Osteocyte (in vitro differentiated cells): ENCODE data around the gene PDK4. TPM values are rescaled to one million over a fixed set of nuclear protein-coding genes. Genes with fewer than 3 reads are reported as not detected.

Experiments
- DNase-seq: peaks from one replicate; pipeline ENCODE4 v3.0.0; 2021; ENCODE audit warnings: mixed read lengths; ENCODE audit not compliant: unreplicated experiment; ENCODE audit errors: extremely low spot score
- H3K27ac Mint-ChIP-seq: one replicate; pipeline ENCODE4 v1.8.0; 2021; ENCODE audit warnings: mild to moderate bottlenecking, mixed read lengths; ENCODE audit not compliant: unreplicated experiment
- H3K27me3 Mint-ChIP-seq: one replicate; pipeline ENCODE4 v1.8.0; 2021; ENCODE audit warnings: mixed read lengths; ENCODE audit not compliant: unreplicated experiment
- H3K36me3 Mint-ChIP-seq: one replicate; pipeline ENCODE4 v1.8.0; 2021; ENCODE audit warnings: mixed read lengths; ENCODE audit not compliant: unreplicated experiment
- H3K4me1 Mint-ChIP-seq: one replicate; pipeline ENCODE4 v1.8.0; 2021; ENCODE audit warnings: mixed read lengths; ENCODE audit not compliant: unreplicated experiment
- H3K4me3 Mint-ChIP-seq: one replicate; pipeline ENCODE4 v1.8.0; 2021; ENCODE audit warnings: mild to moderate bottlenecking, moderate library complexity, mixed read lengths; ENCODE audit not compliant: unreplicated experiment
- H3K9me3 Mint-ChIP-seq: one replicate; pipeline ENCODE4 v1.8.0; 2021; ENCODE audit warnings: mixed read lengths; ENCODE audit not compliant: unreplicated experiment
- total RNA-seq: library from RNA; stranded (reverse); gene quantifications from 2 replicates; pipeline ENCODE4 v1.2.1, GENCODE V29; 2021
- TF ChIP-seq, protein P1 (sequence below): fragments of 200-600 bp; sonication (generic); IDR thresholded peaks from 2 replicates; pipeline ENCODE4 v1.5.0; 2021; ENCODE audit warnings: antibody characterized with exemption, mild to moderate bottlenecking, moderate library complexity

PDK4 gene
- total RNA-seq, 1 donor from 2014 or later: 0.56 TPM

DNA sequence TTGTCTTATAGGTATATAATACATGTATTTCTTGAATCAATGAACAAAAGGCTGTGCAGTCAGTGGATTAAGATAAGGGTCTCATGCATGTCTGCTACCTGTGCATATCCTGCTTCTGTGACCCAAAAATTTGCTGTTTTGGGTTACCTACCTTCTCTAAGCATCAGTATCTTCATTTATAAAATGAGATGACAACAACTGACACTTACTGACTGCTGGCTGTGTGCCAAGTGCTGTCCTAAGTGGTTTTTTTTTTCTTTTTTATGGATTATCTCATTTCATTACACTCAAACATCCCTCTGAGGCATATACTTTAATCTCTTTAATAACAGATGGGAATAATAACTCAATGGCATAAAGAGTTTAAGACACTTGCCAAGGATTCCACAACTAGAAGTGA lies 2.1 kb downstream of the PDK4 start:
- Mint-ChIP-seq H3K36me3 (no peaks in the 10 kb centered on the region), H3K9me3 (no peaks in the 10 kb centered on the region), H3K27me3 (peaks cover 23% of the 10 kb centered on the region), H3K4me1 (peaks cover 15% of the 10 kb centered on the region), H3K4me3 (no peak overlapping the region), H3K27ac (no peak overlapping the region)
- TF ChIP-seq, protein P1, sequence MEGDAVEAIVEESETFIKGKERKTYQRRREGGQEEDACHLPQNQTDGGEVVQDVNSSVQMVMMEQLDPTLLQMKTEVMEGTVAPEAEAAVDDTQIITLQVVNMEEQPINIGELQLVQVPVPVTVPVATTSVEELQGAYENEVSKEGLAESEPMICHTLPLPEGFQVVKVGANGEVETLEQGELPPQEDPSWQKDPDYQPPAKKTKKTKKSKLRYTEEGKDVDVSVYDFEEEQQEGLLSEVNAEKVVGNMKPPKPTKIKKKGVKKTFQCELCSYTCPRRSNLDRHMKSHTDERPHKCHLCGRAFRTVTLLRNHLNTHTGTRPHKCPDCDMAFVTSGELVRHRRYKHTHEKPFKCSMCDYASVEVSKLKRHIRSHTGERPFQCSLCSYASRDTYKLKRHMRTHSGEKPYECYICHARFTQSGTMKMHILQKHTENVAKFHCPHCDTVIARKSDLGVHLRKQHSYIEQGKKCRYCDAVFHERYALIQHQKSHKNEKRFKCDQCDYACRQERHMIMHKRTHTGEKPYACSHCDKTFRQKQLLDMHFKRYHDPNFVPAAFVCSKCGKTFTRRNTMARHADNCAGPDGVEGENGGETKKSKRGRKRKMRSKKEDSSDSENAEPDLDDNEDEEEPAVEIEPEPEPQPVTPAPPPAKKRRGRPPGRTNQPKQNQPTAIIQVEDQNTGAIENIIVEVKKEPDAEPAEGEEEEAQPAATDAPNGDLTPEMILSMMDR: no peak
- no peak for DNase-seq

DNA sequence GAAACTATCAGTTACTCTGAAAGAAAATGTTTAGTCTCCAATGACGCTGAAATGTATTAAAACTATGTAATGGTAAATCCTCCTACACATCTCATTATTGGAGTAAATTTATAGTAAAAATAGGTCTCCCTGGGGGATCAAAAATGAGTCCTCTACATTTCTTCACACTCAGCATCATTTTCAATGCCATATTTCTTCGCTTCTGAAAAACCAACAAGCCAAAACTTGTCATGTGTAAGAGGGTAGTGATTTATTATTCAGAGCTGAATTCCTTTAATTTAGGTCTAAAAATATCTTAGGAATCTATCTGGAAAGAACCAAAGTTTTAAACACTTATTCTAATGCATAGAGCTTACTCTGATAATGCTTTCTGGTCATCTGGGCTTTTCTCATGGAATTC lies 3.0 kb downstream of the PDK4 start:
- Mint-ChIP-seq H3K27me3 (peaks cover 25% of the 10 kb centered on the region), H3K4me1 (peaks cover 15% of the 10 kb centered on the region), H3K27ac (no peak overlapping the region), H3K4me3 (no peak overlapping the region), H3K36me3 (no peaks in the 10 kb centered on the region), H3K9me3 (no peaks in the 10 kb centered on the region)
- TF ChIP-seq, protein P1: no peak
- DNase-seq: no peak

DNA sequence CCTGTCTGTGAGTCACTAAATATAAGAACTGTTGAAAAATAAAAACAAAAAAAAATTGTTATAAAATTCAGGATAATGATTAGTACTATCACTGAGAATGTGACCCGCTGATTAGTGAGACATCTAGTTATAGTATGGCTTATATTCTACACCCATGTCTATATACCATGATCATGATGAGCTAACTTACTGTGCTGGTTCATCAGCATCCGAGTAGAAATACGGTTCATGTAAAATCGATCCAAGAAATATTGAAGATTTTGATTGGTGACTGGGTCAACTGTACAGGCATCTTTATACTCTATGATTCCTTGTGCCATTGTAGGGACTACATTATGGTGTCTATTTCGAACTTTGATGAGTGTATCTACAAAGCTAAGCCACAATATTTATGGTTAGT lies 3.7 kb downstream of the PDK4 start:
- no peak for DNase-seq
- H3K27ac Mint-ChIP-seq: no peak overlapping the region
- H3K36me3 Mint-ChIP-seq: no peaks in the 10 kb centered on the region
- TF ChIP-seq, protein P1: no peak
- peaks cover 25% of the 10 kb centered on the region for H3K27me3 Mint-ChIP-seq
- H3K9me3 Mint-ChIP-seq: no peaks in the 10 kb centered on the region
- no peak overlapping the region for H3K4me3 Mint-ChIP-seq
- peaks cover 15% of the 10 kb centered on the region for H3K4me1 Mint-ChIP-seq

DNA sequence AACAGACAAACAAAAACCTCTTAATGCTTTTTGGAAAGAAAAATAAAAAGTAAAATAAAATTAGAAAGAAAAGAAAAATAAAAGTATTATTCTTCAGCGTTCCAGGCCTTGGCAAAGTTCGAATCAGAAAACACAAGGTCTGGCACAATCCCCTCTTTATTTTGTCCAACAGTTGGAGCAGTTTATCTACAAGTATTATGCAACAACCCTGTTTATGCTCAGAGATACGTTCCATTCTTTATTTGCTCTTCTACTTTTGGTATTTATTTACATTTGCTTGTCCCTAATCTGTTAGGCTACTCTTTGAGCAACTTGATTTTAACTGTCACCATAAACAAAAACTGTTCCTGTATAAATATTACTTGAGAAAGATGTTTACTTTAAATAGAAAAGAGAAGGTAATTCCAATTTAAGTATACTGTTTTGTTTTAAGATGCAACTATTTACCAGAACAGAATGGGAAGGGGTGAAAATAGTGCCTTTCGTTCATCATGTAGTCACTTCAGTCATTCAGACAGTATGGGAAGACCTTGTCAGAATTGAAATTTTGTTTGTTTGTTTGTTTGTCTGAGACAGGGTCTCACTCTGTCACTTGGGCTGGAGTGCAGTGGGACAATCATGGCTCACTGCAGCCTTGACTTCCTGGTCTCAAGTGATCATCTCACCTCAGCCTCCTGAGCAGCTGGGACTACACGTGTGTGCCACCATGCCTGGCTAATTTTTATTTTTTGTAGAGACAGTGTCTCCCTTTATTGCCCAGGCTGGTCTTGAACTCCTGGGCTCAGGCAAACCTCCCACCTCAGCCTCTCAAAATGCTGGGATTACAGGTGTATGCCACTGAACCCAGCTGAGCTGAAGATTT lies 5.7 kb downstream of the PDK4 start:
- no peak for DNase-seq
- no peak overlapping the region for H3K27ac Mint-ChIP-seq
- H3K36me3 Mint-ChIP-seq: no peaks in the 10 kb centered on the region
- no peaks in the 10 kb centered on the region for H3K9me3 Mint-ChIP-seq
- peaks cover 4% of the 10 kb centered on the region for H3K4me1 Mint-ChIP-seq
- TF ChIP-seq, protein P1: no peak
- H3K4me3 Mint-ChIP-seq: no peak overlapping the region
- H3K27me3 Mint-ChIP-seq: peaks cover 22% of the 10 kb centered on the region

DNA sequence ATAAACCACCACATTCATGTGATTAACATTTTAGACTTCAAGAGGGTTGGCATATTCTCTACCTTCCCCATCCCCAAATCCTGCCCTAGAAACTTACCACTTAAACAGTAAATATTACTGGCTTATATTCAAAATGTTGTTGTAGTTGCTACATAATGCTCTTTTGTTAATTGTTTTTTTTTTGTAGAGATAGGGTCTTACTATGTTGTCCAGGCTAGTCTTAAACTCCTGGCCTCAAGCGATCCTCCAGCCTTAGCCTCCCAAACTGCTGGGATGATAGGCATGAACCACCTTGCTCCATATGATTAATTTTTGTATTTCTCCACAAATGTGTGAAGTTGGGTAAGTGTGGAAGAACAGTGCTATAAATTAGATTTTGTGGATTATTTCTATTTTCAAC lies 6.5 kb downstream of the PDK4 start:
- Mint-ChIP-seq H3K27me3 (peaks cover 17% of the 10 kb centered on the region), H3K36me3 (no peaks in the 10 kb centered on the region), H3K27ac (no peak overlapping the region)

More for the DNA sequence above, 6.5 kb downstream of the PDK4 start:
- TF ChIP-seq, protein P1: no peak
- Mint-ChIP-seq H3K9me3 (no peaks in the 10 kb centered on the region), H3K4me1 (no peaks in the 10 kb centered on the region), H3K4me3 (no peak overlapping the region)
- DNase-seq: no peak
